Activated CD8-positive, alpha-beta T cell treated with anti-CD3 and anti-CD28 coated beads, Interleukin-2, amount 10 ng/mL, durations not matched to agents 7 days and 5 days (primary cell): ENCODE measurements around the gene DENND2C. TPM values are rescaled to one million over a fixed set of nuclear protein-coding genes. Genes with fewer than 3 reads are reported as not detected.

ENCODE experiments used
- total RNA-seq, 2 experiments: library from RNA; stranded (reverse); gene quantifications; one replicate each; pipeline ENCODE4 v1.2.3, GENCODE V29; 2021

Gene DENND2C
- total RNA-seq, 2 experiments from 2014 or later, result 0.34 to 0.40 TPM

Other genes with a start within 250 kb of the DENND2C start
- gene TRIM33, start 158.8 kb downstream of the DENND2C start, total RNA-seq, result 10 to 100 TPM; 39.5 to 43.4 TPM
- 10 to 100 TPM; 43.4 to 47.5 TPM for gene BCAS2, start 88.4 kb downstream of the DENND2C start, total RNA-seq
- gene AMPD1, start 25.5 kb upstream of the DENND2C start, total RNA-seq, result not detected
- 10 to 100 TPM; 50.3 to 51.7 TPM for gene NRAS, start 46.7 kb upstream of the DENND2C start, total RNA-seq
- 100 to 1,000 TPM; 359 to 362 TPM for gene CSDE1, start 87.9 kb upstream of the DENND2C start, total RNA-seq
- gene SIKE1, start 110.6 kb upstream of the DENND2C start, total RNA-seq, result 10 to 100 TPM; 66.5 to 68.8 TPM
- gene SYCP1, start 184.8 kb upstream of the DENND2C start, total RNA-seq, result not detected